NOMO-1 treated with dmso at 0.1 percent for 144 hours (cell line): Measurements from ENCODE around the gene LCN1.

Experiments used
- DNase-seq: peaks from one replicate; lab custom pipeline; 2025; ENCODE audit not compliant: unreplicated experiment; lab: John Stamatoyannopoulos, UW

LCN1 gene

DNA sequence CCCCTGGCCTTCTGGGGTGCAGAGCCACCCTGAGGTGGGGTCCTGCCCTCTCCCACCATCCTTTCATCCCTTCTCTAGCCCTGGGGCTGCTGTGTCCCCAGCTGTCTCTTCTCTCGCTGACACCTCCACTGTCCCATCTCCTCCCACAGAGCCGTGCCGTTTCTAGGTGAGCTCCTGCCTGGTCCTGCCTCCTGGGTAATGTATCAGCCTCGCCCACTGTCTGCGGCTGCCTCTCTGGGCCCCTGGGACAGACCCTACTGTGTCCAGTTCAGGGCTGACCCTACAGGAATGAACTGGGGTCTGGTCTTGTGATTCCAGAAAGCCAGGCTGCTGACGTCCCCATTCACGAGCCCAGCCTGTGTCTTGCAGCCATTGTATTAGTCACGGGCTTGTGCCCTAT, 44.4 kb downstream of the LCN1 start:
- DNase-seq = no peak

DNA sequence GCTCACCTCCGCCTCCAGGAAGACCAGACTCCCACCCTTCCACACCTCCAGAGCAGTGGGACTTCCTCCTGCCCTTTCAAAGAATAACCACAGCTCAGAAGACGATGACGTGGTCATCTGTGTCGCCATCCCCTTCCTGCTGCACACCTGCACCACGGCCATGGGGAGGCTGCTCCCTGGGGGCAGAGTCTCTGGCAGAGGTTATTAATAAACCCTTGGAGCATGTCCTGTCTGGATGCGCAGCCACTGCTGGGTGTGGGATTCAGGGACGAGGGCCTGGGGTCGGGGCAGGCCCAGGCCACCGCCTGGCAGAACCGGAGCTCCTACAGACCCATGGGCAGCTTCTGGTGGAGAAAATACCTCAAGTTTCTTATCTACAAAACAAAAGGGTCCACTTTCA, 45.3 kb downstream of the LCN1 start:
- DNase-seq = no peak

DNA sequence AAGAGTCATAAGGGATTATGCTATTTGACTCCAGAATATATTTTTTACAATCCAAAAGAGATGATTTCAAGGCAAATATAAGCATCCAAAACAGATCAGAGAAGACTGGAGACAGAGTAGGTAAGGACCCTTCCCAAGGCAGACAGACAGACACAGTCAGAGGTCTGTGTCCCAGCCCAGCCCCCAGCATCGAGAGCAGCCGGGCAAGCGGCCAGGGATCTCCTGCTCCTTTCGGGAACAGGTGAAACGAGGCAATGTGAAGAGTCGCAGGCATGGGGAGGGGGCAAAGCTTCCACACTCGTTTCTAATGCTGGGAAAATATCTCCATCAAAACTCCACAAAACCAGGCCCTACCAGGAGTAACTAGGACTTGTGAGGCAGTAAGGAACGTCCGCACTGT, 46.1 kb downstream of the LCN1 start:
- no peak for DNase-seq

DNA sequence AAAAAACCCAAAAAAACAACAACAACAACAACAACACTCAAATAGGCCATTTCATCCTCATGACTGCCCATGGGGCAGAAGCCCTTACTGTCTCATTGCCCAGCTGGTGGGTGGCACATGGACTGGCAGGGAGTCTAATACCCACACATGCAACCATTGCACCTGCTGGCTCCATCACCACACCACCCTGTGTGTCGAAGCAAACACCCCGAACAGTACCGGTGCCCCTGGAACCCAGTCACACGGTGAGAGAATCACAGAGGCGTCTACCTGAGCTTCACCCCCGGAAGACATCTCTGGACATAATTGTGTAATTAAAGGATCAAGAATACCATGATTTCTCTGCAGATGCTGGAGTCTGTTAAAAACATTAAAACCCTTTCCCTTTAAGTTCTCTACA, 46.8 kb downstream of the LCN1 start:
- no peak for DNase-seq

DNA sequence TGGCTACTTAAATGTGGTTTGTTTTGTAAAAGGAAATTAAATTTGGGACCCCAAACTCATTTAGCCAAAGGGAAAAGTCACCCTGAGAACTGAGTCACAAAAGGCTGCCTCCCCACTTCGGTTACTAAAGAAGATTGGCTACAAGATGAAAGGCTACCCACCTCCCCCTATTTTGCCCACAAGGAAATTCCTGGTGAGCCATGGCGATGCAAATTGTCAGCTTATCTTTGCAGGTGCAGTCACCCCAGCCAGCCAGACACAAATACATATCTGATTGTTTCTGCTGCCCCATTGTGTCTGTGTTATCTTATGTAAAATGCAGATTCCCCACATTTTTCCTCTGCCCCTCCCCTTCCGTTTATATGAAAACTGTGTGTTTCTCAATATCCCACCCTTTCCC, 49.2 kb downstream of the LCN1 start:
- DNase-seq = no peak

DNA sequence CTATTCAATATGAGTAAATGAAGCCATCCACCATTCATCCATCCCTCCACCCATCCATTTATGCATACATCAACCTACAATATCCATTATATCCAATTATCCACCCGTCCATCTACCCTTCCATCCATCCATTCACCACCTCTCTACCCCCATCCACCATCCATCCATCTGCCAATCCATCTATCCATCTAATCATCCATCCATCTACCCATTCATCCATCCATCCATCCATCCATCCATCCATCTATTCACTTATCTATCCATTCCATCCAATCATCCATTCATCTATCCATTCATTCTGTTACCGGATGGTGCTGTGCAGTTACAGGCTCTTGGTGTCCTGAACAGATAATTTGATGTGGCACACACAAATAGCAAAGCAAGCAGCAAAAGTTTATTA, 51.0 kb downstream of the LCN1 start:
- no peak for DNase-seq

DNA sequence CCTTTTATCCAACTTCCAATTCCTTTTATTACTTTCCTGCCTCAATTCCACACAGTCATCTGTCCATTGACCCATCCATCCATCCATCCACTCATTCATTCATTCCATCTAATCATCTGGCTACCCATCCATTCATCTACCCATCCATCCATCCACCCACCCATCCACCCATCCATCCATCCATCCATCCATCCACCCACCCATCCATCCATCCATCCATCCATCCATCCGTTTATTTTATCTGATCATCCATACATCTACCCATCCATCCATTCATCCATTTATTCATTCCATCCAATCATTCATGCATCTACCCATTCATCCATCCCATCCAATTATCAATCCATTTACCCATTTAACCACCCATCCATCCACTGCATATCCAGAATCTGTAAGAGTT, 51.9 kb downstream of the LCN1 start:
- DNase-seq = no peak

DNA sequence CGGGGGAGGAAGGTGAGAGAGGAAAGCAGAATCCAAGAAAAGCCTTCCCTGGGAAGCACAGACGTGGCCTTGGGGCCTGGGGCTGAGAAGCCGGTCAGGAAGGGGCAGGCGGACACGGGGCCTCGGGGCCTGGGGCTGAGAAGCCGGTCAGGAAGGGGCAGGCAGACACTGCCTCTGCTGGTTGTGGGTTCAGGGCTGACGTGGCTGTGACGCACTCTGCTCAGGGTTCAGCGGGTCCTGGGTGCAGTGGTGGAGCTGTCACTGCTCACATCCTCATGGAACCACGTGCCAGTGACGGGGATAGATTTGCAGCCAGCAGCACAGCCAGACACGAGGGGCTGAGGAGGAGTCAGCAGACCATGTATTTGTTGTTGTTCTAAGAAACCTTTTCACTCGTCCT, 53.1 kb downstream of the LCN1 start:
- DNase-seq = no peak

DNA sequence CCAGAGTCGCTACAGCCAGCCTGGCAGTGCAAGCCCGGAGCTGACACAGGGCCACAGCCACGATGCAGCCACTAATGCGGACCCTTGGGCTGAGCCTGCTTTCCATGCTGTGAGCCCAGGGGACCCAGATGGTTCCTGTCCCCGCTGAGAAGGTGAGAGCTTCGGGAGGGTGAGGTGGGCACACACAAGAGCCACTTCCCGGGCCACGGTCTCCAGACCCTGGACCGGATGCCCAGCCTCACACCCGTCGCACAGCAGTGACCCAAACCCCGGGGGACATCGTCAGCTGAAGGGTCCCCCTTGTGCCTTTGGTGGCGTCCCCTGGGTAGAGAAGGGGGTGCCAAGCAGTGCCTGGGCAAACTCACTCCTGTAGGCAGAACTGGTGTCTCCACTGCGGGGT, 53.7 kb downstream of the LCN1 start:
- DNase-seq = no peak
